CD4-positive, alpha-beta T cell treated with Interleukin-12 subunit alpha and Interleukin-12 subunit beta, for 1 hour (primary cell): ENCODE data around the gene MGMT.

Source experiments
- DNase-seq: peaks from one replicate; pipeline ENCODE4 v3.0.0-alpha.2; 2020

Gene MGMT

DNA sequence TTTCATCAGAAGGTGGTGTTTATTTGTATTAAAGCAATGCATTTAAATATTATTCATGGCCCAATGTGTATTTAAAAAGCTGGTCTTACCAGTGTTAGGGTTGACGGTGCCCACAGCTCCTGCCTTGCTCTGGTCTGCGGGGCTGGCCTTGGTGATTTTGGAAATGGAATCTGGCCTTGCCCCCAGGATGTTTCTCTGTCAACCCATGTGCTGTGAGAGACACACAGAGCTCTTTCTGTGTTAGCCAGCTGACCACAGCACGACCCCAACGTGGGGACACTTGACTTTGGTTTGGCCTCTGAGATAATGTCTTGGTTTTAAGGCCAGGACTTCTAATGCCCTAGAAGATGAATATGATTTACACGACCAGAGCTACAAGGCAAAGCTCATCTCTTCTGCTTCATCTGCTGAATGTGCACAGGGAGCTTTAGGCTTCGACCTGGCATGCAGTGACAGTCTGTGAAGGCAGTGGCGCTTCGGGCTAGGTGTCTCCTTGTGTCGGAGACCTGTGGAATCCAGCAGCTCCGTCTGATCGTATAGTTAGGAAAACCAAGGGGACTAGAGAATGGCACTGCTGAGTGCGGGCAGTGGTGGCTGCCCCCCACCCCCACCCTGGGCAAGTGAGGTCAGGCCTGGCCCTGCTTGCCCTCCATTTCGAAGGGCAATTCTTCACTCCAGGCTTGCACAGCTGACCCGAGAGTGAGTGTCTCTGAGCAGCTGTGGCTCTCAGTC is 250.9 kb downstream of the MGMT start:
- DNase-seq = no peak

DNA sequence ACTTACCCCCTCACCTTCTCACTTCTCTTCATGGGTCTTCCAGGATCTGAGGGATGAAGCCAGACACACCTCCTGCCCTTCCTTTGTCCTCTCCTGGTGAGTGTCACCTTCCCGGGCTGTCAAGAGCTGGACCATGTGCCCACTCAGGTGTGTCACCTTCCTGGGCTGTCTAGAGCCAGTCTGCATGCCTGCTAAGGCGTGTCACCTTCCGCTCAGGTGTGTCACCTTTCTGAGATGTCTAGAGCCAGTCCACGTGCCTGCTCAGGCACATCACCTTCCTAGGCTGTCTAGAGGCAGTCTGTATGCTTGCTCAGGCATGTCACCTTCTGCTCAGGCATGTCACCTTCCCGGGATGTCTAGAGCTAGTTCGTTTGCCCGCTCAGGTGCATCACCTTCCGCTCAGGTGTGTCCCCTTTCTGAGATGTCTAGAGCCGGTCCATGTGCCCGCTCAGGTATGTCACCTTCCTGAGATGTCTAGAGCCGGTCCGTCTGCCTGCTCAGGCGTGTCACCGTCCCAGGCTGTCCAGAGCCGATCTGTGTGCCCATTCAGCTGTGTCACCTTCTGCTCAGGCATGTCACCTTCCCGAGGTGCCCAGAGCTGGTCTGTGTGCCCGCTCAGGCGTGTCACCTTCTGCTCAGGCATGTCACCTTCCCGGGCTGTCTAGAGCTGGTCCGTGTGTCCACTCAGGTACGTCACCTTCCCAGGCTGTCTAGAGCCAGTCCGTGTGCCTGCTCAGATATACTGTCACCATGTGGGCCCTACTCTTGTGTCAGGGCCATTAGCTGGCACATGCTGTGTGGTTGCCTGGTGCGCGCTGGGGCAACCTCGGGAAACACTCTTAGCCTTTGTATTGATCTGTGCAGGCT is 251.7 kb downstream of the MGMT start:
- no peak for DNase-seq

DNA sequence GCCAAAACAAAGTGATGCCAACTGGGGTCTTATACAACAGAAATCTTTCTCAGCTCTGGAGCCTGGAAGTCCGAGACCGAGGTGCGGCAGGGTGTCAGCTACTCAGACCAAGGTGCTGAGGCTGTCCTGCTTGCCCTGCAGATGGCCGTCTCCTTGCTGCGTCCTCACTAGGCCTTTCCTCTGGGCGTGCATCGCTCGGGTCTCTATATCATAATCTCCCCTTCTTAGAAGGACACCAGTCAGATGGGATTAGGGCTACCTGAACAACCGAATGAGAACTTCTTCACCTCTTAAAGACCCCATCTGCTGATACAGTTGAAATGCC is 252.3 kb downstream of the MGMT start:
- DNase-seq = no peak

DNA sequence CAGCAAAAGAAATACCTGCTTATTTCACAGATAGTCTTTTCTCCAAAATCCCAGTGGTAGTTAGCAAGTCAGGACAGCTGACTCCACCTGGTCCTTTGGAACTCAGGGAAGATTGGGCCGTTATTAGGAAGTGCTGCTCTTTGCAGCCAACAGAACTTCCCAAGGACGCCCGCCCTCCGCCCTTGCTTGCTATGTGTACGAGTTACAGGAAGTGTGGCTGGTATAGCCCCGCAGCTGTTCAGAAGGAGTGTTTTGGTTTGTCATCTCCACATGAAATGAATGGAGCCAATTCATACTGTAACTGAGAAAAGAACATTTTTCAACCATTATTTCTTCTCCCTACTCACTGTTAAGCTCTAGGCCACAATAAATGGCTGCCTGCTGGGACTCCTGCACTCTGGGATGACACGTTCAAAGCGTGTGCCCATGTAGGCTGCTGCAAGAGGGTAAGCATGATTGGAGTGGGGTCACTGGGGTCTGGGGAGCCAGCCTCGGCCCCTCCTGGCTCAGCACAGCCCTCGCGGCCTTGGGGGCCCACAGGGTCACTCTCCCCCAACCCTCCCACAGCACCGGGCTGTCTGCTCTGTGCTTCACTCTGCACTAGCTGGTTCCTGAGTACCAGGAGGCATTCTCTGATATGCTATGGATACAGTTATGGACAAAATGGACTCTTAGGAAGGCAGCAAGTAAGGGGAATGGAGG is 253.0 kb downstream of the MGMT start:
- no peak for DNase-seq

DNA sequence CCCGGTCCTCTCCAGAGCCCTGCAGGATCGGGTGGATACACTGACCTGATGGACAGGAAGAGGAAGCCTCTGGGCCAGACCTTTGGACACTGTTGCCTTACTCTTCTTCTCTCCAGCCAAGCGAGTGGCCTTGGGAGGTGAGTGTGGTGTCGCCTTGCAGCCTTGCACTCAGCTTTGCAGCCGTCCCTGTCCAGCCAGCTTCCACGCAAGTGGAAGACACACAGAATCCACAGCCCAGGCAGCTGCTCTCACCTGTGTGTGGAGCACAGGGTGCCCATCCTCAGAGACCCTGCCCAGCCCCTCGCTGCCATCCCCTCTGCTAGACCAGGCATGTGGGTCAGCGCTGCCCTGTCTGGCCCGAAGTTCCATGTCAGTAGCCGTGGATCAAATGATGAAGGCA is 258.0 kb downstream of the MGMT start:
- DNase-seq = no peak

DNA sequence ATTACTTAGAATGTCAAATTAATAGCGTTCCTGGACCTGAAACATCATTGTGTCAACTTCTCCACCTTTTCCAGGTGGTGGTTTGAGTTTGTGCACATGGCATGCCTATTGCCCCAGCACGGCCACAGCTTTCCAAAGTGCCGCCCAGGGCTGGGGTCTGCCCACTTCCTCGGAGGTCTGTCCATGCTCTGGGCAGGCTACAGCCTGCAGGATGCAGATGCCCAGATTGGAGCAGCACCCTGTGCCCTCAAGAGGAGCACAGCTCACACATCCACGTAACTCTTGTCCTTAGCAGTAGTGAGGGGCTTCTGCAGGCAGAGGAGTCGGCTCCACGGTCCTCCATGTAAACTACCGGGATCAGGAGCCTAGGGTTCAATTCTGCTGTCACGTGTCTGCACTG is 258.4 kb downstream of the MGMT start:
- DNase-seq = no peak

DNA sequence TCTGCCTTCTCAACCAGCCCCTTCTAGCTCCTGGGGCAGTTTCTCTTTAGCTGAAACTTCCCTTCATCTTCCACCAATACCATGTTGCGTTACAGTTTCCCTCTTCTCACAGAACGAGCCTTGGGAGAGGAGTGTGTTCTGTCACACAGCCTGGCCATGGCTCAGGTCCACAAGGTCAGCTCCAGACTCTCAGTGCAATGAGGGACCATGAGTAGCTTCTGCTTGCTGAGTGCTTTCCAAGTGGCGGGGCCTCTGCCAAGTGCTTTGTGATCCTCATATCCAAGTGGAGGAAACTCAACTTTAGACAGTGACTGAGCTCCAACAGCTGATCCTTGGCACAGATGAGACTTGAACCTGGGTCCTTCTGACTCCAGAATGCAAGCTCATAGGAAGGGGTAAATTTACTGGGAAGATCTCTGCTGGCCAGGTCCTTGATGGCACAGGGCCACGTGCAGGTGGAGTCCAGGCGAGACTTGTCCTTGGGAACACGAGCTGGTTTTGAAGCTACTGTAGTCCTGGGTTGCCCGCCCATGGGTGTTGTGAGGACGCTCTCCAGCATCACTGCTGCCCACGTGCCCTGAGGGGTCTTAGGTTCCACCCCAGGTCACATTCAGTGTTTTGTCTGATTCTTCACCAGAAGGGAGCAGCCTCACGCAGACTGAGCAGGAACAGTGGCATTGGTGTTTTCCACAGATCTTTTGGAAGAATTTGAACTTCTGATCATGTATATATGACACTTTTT is 259.0 kb downstream of the MGMT start:
- DNase-seq = no peak

DNA sequence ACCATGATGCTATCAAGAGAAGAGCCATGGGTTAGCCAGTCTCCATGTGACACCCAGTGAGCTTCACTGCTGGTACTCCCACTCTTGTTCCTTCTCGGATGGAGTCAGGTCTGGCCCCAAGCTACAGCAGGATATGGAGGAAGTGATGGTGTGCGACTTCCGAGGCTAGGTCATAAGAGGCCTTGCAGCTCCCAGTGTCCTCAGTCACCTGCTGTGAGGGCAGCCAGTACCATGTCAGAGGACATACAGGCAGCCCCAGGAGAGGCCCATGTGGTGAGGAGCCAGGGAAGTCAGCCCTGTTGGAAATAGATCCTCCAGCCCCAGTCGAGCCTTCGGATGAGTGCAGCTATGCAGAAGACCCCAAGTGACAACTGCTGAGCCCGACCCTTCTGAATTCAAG is 260.0 kb downstream of the MGMT start:
- no peak for DNase-seq

DNA sequence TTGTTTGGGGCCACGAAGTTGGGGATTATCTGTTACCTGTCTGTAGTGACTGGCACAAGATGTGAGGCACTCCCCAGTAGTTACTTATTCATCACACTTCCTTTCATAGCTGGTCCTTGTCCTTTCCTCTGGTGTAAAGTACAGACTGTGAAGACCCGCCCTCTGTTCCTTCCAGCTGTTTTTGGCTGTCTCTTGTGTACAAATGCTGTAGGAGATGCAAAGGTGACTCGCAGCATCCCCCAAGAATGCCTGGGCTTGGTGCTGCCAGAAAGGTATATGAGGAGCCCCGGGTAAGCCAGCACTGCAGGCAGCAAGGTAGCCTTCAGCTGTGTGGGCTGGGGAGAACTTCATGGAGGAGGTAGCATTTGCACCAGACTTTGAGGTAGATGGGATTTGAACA is 260.5 kb downstream of the MGMT start:
- no peak for DNase-seq

DNA sequence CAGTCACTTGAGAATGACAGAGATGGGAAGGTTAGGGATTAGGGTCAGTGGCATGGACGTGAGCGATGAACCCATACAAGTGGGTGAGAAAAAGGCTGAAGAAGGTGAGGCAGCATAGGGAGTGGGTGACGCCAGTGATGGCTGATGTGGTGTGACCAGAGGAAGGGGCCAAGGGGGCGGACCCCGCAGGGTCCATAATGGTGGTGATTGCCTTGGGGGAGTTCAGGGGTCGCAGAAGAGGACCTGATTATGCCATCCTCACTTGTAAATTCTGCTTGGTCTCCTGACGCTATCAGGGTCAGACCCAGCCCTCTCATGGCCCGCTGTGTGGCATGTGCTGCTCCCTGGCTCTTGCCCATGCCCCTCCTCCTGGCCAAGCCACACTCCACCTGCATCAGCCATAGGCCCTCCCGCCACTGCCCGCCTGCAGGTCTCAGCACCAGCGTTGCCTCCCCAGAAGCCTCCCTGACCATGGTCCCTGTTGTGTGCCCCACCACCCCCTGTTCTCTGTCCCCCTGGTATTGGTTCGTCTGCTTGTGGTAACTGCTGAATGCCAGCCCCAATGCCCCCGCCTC is 261.3 kb downstream of the MGMT start:
- DNase-seq = no peak

DNA sequence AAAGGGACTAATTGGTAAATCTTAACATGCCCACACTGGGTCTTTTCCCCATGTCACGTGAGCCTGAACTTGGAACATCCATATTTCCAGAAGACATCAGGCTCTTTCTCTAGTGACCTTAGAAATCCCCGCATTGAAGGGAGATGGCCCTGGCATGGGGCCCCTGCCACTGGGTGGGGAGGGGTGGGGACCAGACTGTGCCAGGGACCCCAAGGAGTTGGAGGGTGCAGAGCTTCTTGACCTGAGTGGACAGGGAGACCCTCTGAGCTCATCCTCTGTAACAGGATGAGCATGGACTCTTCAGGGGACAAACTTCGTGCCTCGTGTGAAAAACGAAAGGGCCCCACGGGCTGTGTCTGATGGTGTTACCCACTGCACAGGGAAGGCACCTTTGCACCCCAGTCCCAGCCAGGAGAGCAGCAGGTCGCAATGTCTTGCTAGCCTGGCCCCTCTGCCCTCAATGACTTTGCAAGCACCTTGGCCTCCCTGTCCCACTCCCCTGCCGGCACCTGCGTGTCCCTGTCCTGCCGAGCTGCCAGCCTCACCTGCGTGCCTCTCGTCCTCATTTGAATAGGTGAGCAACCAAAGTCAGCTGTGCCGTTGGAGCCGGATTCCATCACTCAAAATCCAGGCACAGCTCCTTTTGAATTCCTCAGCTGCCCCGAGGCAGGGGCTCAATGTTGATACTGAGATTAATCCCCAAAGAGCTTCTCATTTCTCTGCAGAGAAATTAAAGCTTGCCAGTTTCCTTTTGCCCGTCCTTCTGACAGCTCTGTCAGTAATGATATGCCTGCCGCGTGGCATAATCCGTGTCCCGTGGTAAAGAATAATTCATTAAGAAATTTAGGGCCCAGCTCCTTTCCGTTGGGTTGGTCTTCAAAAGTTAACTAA is 262.1 kb downstream of the MGMT start:
- DNase-seq = no peak

DNA sequence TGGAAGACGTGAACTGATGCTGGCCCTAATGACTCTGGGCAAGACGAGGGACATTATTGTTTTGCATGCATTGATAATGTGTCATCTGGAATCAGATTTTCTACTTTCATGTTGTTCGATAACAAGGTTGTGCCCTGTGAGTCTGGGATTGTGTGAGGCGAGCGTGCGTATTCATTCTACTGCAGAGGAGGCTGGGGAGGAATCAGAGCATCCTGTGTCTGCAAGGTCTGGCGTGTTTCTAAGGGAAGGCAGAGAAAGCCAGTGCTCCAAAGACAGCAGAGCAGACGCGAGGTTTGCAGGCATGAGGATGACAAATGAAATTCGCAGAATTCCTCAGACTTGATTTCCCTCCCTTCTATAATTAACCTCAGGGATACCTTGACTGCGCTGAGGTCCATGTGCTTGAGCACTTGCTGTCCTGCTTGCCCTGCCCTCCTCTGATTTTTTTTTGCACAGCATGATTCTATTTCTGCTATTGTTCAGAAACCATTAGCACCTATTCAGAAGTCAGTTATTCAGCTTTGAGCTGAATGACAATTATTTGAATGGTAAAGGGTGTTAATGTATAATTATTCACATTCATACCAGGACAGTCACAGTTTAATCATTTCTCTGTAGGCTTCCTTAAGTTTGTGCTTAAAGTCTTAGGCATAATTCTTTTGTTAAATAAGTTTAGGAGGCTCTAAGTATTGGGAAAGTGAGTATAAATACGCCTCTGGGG is 263.4 kb downstream of the MGMT start:
- DNase-seq = no peak

DNA sequence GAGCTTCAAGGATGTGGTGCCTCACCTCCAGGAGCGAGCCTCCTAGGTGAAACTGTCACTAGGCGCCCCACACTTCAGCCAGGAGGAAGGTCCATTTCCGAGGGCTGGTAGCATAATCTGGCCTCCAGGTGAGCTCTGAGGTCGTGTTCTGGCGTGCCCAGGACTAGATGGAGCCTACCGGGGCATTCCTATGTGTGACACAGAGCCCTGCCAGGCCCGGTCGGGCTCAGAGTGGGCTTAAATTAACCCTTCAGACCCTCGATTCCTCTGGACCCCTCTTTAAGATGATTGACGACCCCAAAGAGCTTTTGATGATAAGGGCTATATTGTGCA is 263.9 kb downstream of the MGMT start:
- DNase-seq = no peak

DNA sequence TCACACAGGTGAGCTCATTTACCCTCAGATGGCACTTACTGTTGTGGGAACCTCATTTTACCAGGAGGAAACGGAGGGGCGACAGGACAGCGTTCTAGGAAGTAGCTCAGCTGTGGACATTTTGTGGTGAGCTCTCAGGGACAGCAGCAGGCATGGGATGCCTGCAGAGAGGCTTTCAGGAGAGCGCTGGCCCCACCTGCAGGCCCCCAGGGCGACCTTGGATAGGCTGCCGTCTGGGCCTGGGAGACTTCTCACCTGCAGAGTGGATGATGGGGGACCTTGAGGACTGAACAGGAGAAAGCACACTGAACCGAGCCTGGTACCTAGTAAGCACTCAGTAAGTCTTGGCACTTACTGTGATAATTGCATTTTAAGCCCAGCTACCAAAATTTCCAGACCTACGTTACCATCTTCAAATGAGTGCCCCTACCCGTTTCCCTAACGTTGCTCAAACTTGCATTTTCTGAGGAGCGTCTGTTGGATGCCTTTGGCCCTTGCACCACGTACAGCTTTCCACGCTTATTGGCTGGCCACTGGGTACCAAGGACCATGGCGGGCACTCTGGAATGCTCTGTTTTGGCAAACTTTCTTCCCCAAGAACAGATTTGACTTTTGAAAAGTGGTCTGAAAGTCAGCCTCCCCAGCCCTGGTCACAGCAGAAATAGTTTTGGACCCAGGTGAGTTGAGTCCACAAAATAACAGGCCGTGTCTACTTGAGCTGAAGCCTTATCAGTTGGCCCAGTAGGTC is 273.7 kb downstream of the MGMT start:
- no peak for DNase-seq

DNA sequence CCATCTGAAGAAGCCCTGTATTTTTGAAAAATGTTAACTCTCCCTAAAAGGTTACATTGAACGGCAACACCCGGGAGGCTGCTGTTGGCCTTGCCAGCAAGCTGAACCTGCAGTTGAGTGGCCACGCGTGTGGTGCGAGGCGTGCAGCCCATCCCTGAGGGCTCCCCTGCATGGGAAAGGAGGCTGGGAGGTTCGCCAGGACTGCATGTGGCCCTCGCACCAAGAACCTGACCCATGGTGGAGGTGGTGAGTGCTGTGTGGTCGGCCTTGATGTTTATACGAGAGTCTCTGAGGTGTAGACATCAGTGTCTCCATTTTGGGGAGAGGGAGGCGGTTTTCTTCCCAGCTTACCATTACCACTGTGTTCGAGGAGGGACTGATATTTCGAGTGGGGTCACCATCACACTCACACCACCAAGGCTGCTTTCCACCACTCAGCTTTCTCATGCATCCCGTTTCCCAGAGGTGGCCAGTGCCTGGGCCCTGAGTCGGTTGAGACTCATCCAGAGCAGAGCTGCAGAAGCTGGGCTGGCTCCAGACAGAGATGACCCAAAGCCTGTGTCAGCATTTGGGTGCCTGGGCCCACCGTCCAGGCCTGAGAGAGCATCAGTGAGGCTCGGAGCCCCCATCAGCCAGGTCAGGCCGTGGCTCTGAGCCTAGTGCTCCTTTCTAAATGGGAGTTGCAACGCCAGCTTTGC is 274.4 kb downstream of the MGMT start:
- no peak for DNase-seq

DNA sequence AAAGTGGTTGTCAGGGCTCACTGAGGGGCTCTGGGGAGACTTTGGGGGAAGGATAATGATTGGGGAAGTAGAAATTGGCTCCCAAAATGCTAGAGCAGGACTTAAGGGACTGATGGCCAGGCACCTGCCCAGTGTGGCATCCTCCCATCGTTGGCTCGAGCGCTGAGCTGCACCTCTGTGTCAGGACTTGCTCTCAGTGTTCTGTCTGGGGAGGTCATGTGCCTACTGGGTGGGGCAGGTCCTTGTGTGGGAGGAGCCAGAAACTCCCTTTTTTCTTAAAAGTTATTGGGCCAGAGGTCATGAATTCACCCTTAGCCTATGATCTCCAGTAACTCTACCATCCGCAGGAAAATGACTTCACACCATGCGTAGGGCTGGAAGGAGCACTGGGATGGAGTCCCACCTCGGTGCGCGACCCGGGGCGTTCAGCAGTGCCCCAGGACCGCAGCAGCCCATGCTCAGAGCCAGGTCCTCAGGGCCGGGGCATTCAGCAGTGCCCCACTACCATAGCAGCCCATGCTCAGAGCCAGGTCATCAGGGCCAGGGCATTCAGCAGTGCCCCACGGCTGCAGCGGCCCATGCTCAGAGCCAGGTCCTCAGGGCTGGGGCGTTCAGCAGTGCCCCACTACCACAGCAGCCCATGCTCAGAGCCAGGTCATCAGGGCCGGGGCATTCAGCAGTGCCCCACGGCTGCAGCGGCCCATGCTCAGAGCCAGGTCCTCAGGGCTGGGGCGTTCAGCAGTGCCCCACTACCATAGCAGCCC is 275.1 kb downstream of the MGMT start:
- no peak for DNase-seq

DNA sequence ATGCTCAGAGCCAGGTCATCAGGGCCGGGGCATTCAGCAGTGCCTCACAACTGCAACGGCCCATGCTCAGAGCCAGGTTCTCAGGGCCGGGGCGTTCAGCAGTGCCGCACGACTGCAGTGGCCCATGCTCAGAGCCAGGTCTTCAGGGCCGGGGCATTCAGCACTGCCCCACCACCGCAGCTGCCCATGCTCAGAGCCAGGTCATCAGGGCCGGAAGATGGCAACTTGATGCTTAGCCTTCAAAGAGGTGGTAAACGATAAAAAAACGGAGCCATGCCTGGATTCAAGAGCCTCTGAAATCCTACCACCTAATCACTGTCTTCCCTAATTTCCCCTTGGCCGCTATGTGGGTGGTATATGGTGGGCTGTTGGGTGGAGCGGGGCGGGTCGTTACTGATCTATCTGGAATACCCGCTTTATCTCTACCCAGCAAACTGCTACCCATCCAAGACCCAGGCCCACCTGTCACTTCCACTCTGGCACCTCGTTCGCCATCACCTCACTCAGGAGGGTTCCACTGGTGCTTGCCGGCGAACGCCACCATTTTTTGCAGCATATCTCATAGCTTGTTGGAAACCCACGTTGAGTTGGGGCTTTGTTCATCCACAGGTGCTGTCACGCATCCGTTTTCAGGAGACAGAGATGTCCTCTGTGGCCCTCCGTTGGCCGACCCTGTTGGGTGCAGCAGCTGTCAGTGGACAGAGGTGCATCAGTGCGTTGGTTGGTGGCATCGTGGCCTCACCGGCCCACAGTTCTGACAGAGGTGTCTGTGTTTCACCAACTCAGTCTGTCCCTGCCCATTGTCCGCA is 275.9 kb downstream of the MGMT start:
- no peak for DNase-seq

DNA sequence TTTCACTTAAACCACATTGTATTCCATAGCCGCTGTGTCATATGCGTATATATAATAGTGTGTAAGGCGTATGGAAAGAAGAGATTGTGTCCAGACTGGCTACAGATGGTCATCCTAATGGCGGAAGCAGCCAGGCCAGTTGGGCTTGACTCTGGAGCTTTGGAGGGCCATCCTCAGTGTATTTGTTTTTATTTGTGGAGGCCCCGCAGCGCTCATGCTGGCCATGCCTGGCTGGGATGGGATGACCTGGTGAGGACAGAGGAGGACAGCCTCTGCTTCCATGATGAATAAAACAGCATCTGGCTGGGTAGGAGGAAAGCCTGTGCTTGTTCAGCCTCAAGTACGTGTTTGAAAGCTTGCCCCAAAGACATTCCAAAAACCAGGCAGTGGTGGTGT is 276.7 kb downstream of the MGMT start:
- no peak for DNase-seq
